Colonic mucosa (tissue), 4 donors: ENCODE measurements around the gene SH3BP5L. TPM values are rescaled to one million over a fixed set of nuclear protein-coding genes. Genes with fewer than 3 reads are reported as not detected.
"Not testable (repeated sequence)": the region's sequence is repeated elsewhere in the genome, so short reads cannot be mapped to it uniquely, and the experiment has no call there.

ENCODE experiments used
- DNase-seq: peaks from one replicate; pipeline ENCODE4 v3.0.0-alpha.2; 2020
- H3K27ac ChIP-seq: fragments of 200-600 bp; one replicate; pipeline ENCODE4 v1.8.0; 2021
- H3K27me3 ChIP-seq: fragments of 200-600 bp; one replicate; pipeline ENCODE4 v1.8.0; 2021
- H3K36me3 ChIP-seq: fragments of 200-600 bp; one replicate; pipeline ENCODE4 v1.8.0; 2021
- H3K4me1 ChIP-seq: fragments of 200-600 bp; one replicate; pipeline ENCODE4 v1.8.0; 2021; ENCODE audit warnings: mild to moderate bottlenecking
- H3K4me3 ChIP-seq: fragments of 200-600 bp; one replicate; pipeline ENCODE4 v1.8.0; 2021
- H3K9ac ChIP-seq, 2 donors: one replicate each; pipeline ENCODE4 v1.7.0; 2013; ENCODE audit warnings: control low read depth in 2 of 2, low read depth in 2 of 2, low read length in 2 of 2
- H3K9me3 ChIP-seq: fragments of 200-600 bp; one replicate; pipeline ENCODE4 v1.8.0; 2021
- CTCF ChIP-seq: fragments of 200-600 bp; IDR thresholded peaks from one replicate; pipeline ENCODE4 v1.8.0; 2022; ENCODE audit warnings: antibody characterized with exemption, mild to moderate bottlenecking
- intact Hi-C: fragments of 100-400 bp; cut with DNase I; formaldehyde crosslinking; loops from one replicate; pipeline ENCODE4 v1.14.1; 2022
- total RNA-seq, 2 donors: library from RNA; stranded (reverse); fragmentation: NEBNext Ultra II Directional in 1 of 2; extraction: Animal tissue kit (Norgen Biotek cat#: 25700) in 1 of 2; gene quantifications; one replicate each; pipeline ENCODE4 v1.2.1, GENCODE V29; 2021
- donor health status: healthy.
- donor health status: DM: no; HTN: no; CAD: no.
- donor health status: DM: no; HTN: no; CAD: no.

SH3BP5L gene
- total RNA-seq, 2 donors from 2014 or later = 24.2 to 30.5 TPM

GRCh38 chr1:248791010-248791409 lies 34.7 kb downstream of the SH3BP5L start:
- TF ChIP-seq CTCF = no peak
- Histone ChIP-seq H3K27me3 (no peaks in the 10 kb centered on the region), H3K4me3 (no peak overlapping the region), H3K27ac (no peak overlapping the region), H3K9me3 (no peaks in the 10 kb centered on the region), H3K4me1 (no peaks in the 10 kb centered on the region), H3K9ac (no peak overlapping the region), H3K36me3 (no peaks in the 10 kb centered on the region)
- intact Hi-C loops = no loop called here
- no peak for DNase-seq

GRCh38 chr1:248790456-248790855 lies 35.3 kb downstream of the SH3BP5L start:
- Histone ChIP-seq H3K9ac (no peak overlapping the region), H3K9me3 (no peaks in the 10 kb centered on the region), H3K27ac (no peak overlapping the region), H3K4me3 (no peak overlapping the region), H3K4me1 (no peaks in the 10 kb centered on the region), H3K27me3 (no peaks in the 10 kb centered on the region), H3K36me3 (no peaks in the 10 kb centered on the region)
- no peak for DNase-seq
- no peak for TF ChIP-seq CTCF
- intact Hi-C loops = no loop called here

GRCh38 chr1:248789337-248789736 lies 36.4 kb downstream of the SH3BP5L start:
- H3K9me3 ChIP-seq, H3K27me3 ChIP-seq, H3K4me3 ChIP-seq, H3K9ac ChIP-seq, intact Hi-C loops, H3K36me3 ChIP-seq, H3K4me1 ChIP-seq, DNase-seq: not testable (repeated sequence)
- H3K27ac ChIP-seq = peak overlapping the region; percentile 14

GRCh38 chr1:248788327-248788726 lies 37.4 kb downstream of the SH3BP5L start:
- H3K36me3 ChIP-seq = no peaks in the 10 kb centered on the region
- DNase-seq = no peak
- peak overlapping the region; percentile 14 for H3K27ac ChIP-seq
- no peaks in the 10 kb centered on the region for H3K27me3 ChIP-seq
- no peak overlapping the region for H3K9ac ChIP-seq
- intact Hi-C loops = no loop called here
- no peaks in the 10 kb centered on the region for H3K9me3 ChIP-seq
- no peaks in the 10 kb centered on the region for H3K4me1 ChIP-seq
- no peak overlapping the region for H3K4me3 ChIP-seq
- TF ChIP-seq CTCF = no peak

GRCh38 chr1:248787430-248787829 lies 38.3 kb downstream of the SH3BP5L start:
- no peak for TF ChIP-seq CTCF
- H3K9ac ChIP-seq = no peak overlapping the region
- no peaks in the 10 kb centered on the region for H3K9me3 ChIP-seq
- H3K27me3 ChIP-seq = no peaks in the 10 kb centered on the region
- intact Hi-C loops = no loop called here
- H3K4me3 ChIP-seq = no peak overlapping the region
- no peaks in the 10 kb centered on the region for H3K4me1 ChIP-seq
- DNase-seq = no peak
- H3K27ac ChIP-seq = no peak overlapping the region
- no peaks in the 10 kb centered on the region for H3K36me3 ChIP-seq

- DNase-seq = no peak
- Histone ChIP-seq H3K9me3 (no peaks in the 10 kb centered on the region), H3K9ac (no peak overlapping the region), H3K27ac (no peak overlapping the region), H3K36me3 (no peaks in the 10 kb centered on the region), H3K4me1 (no peaks in the 10 kb centered on the region), H3K4me3 (no peak overlapping the region), H3K27me3 (no peaks in the 10 kb centered on the region)
- intact Hi-C loops = no loop called here
- TF ChIP-seq CTCF = no peak
Measured at GRCh38 chr1:248786156-248786555, 39.6 kb downstream of the SH3BP5L start.
